Suprapubic skin (tissue), 4 donors: Measurements from ENCODE around the gene SETD5. TPM values are rescaled to one million over a fixed set of nuclear protein-coding genes. Genes with fewer than 3 reads are reported as not detected.

Experiments
- DNase-seq, 2 donors: peaks; one replicate each; pipeline ENCODE4 v3.0.0-alpha.2; 2019; ENCODE audit warnings: low spot score in 2 of 2
- H3K27ac ChIP-seq: fragments of 200-600 bp; sonication (generic); one replicate; pipeline ENCODE4 v1.5.1; 2019
- H3K27me3 ChIP-seq: fragments of 200-600 bp; sonication (generic); one replicate; pipeline ENCODE4 v1.5.1; 2019
- H3K36me3 ChIP-seq: fragments of 200-600 bp; sonication (generic); one replicate; pipeline ENCODE4 v1.5.1; 2019
- H3K4me1 ChIP-seq: fragments of 200-600 bp; sonication (generic); one replicate; pipeline ENCODE4 v1.5.1; 2019
- H3K4me3 ChIP-seq: fragments of 200-600 bp; sonication (generic); one replicate; pipeline ENCODE4 v1.5.1; 2019; ENCODE audit warnings: mild to moderate bottlenecking
- H3K9me3 ChIP-seq: fragments of 200-600 bp; sonication (generic); one replicate; pipeline ENCODE4 v1.5.1; 2019
- CTCF ChIP-seq, 2 donors: fragments of 200-600 bp in 1 of 2; fragments of 450-650 bp in 1 of 2; sonication (generic) in 1 of 2; IDR thresholded peaks; one replicate each; pipeline ENCODE4 v1.5.1; 2016 to 2019; ENCODE audit warnings: antibody characterized with exemption in 2 of 2, mild to moderate bottlenecking in 1 of 2, moderate library complexity in 1 of 2
- EP300 ChIP-seq: sonication (generic); formaldehyde crosslinking; IDR thresholded peaks from one replicate; pipeline ENCODE4 v1.6.1; 2017; ENCODE audit warnings: antibody characterized with exemption
- POLR2A ChIP-seq, 2 donors: fragments of 450-650 bp; IDR thresholded peaks; one replicate each; pipeline ENCODE4 v1.6.1; 2017; ENCODE audit warnings: antibody characterized with exemption in 2 of 2, mild to moderate bottlenecking in 2 of 2, moderate library complexity in 2 of 2
- POLR2AphosphoS5 ChIP-seq, 3 donors: sonication (generic); formaldehyde crosslinking; IDR thresholded peaks; one replicate each; pipeline ENCODE4 v1.6.1; 2017; ENCODE audit warnings: antibody characterized with exemption in 3 of 3
- WGBS: methylation state at CpG from one replicate; pipeline ENCODE4 v1.1.5; 2018; 5-methylcytosine and 5-hydroxymethylcytosine counted together
- total RNA-seq, 4 donors: library from RNA; depleted of rRNA; stranded (reverse); fragments of >200 nt; gene quantifications; one replicate each; pipeline ENCODE4 v1.1.0, GENCODE V29; 2016

SETD5 gene
- total RNA-seq: 100 to 1,000 TPM in 2 of 4 donors, 10 to 100 TPM in 2; 72.5 to 272 (median 108) TPM

GRCh38 chr3:9397332-9397905 lies at the start of gene SETD5:
SETD5 (plus strand) TSS chr3:9397615; CDS start chr3:9428939, 31,324 bp downstream.
- WGBS: 0% methylated on average over 14 of the region's 63 CpGs
- Histone ChIP-seq H3K4me3 (peak within 1 kb of the TSS; percentile 89), H3K4me1 (peaks cover 73% of the 10 kb centered on the region), H3K9me3 (no peaks in the 10 kb centered on the region), H3K27me3 (no peaks in the 10 kb centered on the region), H3K27ac (peak within 1 kb of the TSS; percentile 100), H3K36me3 (peaks cover 10% of the 10 kb centered on the region)
- DNase-seq: peak; percentile 99 to 100
- TF ChIP-seq CTCF (IDR thresholded peaks at IDR 0.05): no peak
- TF ChIP-seq EP300: no peak
- peak; percentile 84 to 97 for TF ChIP-seq POLR2A (IDR thresholded peaks at IDR 0.05)
- peak in 2 of 3 donors; percentile 69 to 93 for TF ChIP-seq POLR2AphosphoS5 (IDR thresholded peaks at IDR 0.05)

GRCh38 chr3:9347887-9348286 lies 49.5 kb upstream of the SETD5 start:
- no peaks in the 10 kb centered on the region for H3K4me1 ChIP-seq
- H3K9me3 ChIP-seq: no peaks in the 10 kb centered on the region
- no peaks in the 10 kb centered on the region for H3K27me3 ChIP-seq
- H3K4me3 ChIP-seq: no peak overlapping the region
- DNase-seq: no peak
- 43% methylated on average over 2 of the region's 2 CpGs for WGBS
- TF ChIP-seq POLR2AphosphoS5 (IDR thresholded peaks at IDR 0.05) (no peak), EP300 (no peak), POLR2A (IDR thresholded peaks at IDR 0.05) (no peak)
- no peak overlapping the region for H3K27ac ChIP-seq
- H3K36me3 ChIP-seq: no peaks in the 10 kb centered on the region

- no peaks in the 10 kb centered on the region for H3K27me3 ChIP-seq
- no peaks in the 10 kb centered on the region for H3K9me3 ChIP-seq
- TF ChIP-seq EP300: no peak
- no peak for TF ChIP-seq POLR2A (IDR thresholded peaks at IDR 0.05)
- no peak for TF ChIP-seq CTCF (IDR thresholded peaks at IDR 0.05)
- no peak for TF ChIP-seq POLR2AphosphoS5 (IDR thresholded peaks at IDR 0.05)
- no peaks in the 10 kb centered on the region for H3K36me3 ChIP-seq
- no peak overlapping the region for H3K4me3 ChIP-seq
- peaks cover 7% of the 10 kb centered on the region for H3K4me1 ChIP-seq
- 54% methylated on average over 2 of the region's 2 CpGs for WGBS
- H3K27ac ChIP-seq: no peak overlapping the region
- no peak for DNase-seq
Measured at GRCh38 chr3:9349321-9350117, 47.9 kb upstream of the SETD5 start.

- Histone ChIP-seq H3K4me3 (no peak overlapping the region), H3K27me3 (no peaks in the 10 kb centered on the region), H3K36me3 (no peaks in the 10 kb centered on the region), H3K27ac (no peak overlapping the region), H3K4me1 (peaks cover 7% of the 10 kb centered on the region), H3K9me3 (no peaks in the 10 kb centered on the region)
- WGBS: 38% methylated on average over 3 of the region's 3 CpGs
- TF ChIP-seq EP300 (no peak), POLR2A (IDR thresholded peaks at IDR 0.05) (no peak), CTCF (IDR thresholded peaks at IDR 0.05) (no peak), POLR2AphosphoS5 (IDR thresholded peaks at IDR 0.05) (no peak)
- DNase-seq: no peak
Measured at GRCh38 chr3:9351709-9352126, 45.7 kb upstream of the SETD5 start.

GRCh38 chr3:9352917-9353752 lies 44.3 kb upstream of the SETD5 start:
- H3K27ac ChIP-seq: no peak overlapping the region
- H3K9me3 ChIP-seq: no peaks in the 10 kb centered on the region
- TF ChIP-seq EP300 (no peak), CTCF (IDR thresholded peaks at IDR 0.05) (peak; percentile 86 to 87), POLR2AphosphoS5 (IDR thresholded peaks at IDR 0.05) (no peak), POLR2A (IDR thresholded peaks at IDR 0.05) (no peak)
- H3K4me3 ChIP-seq: no peak overlapping the region
- H3K36me3 ChIP-seq: no peaks in the 10 kb centered on the region
- no peak for DNase-seq
- peaks cover 7% of the 10 kb centered on the region for H3K4me1 ChIP-seq
- H3K27me3 ChIP-seq: no peaks in the 10 kb centered on the region
- WGBS: 28% methylated on average over 7 of the region's 7 CpGs
